ENCODE results near the gene LBP.
"Not testable (repeated sequence)": the region's sequence is repeated elsewhere in the genome, so short reads cannot be mapped to it uniquely, and the experiment has no call there.

LBP gene

GRCh38 chr20:38357653-38358207 lies 11.4 kb downstream of the LBP start:
- DNase-seq (ENCODE audit: insufficient read length, low spot score) (no peak), FAIRE-seq (no peak)
- TF ChIP-seq POU2F2 (IDR thresholded peaks at IDR 0.05; ENCODE audit: low read depth, low read length): no peak
- TF ChIP-seq TAF1 (IDR thresholded peaks at IDR 0.05; ENCODE audit: low read depth, low read length): no peak
- TF ChIP-seq SPI1 (IDR thresholded peaks at IDR 0.05; ENCODE audit: low read depth, low read length): no peak

- FAIRE-seq (no peak), DNase-seq (ENCODE audit: insufficient read length, low spot score) (no peak)
These were observed 12.3 kb downstream of the LBP start for GRCh38 chr20:38358556-38358955.

DNA sequence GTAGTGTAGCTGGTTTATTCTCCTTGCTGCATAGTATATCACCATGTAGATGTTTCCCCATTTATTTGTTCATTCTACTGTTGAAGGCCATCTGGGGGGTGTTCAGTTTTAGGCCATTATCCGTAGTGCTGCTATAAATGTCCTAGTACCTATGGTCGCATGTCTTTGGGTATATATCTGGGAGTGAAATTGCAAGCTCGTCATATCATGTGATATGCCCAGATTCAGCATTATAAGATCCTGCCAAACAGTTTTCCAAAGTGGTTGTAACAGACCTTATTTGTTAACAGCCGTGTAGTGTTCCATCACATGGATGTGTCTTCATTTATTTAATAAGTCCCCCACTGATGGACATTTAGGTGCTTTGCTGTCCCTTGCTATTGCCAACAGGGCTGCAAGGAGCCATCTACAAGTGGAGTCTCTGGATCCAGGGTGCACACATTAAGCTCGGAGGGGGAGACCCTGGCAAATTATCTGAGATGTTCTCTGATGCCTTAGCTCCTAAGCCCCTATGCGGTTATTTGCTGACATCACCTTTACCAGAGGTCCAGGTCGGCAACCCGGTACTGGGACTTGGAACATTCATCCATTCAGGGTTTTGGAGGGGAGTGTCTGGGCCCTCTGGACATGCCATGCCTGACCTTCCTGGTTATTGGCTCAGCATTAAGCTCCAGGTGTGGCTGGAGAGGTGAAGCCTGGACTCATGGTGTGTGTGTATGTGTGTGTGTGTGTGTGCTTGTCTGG lies 16.9 kb downstream of the LBP start:
- FAIRE-seq (no peak), DNase-seq (ENCODE audit: insufficient read length, low spot score) (no peak)
- TF ChIP-seq POLR2AphosphoS5 (IDR thresholded peaks at IDR 0.05; ENCODE audit: low read depth, low read length) (no peak), PAX5 (IDR thresholded peaks at IDR 0.05; ENCODE audit: insufficient read depth, low read length, severe bottlenecking) (no peak), SPI1 (IDR thresholded peaks at IDR 0.05; ENCODE audit: low read depth, low read length) (no peak), TAF1 (IDR thresholded peaks at IDR 0.05; ENCODE audit: low read depth, low read length) (no peak), POLR2A (IDR thresholded peaks at IDR 0.05; ENCODE audit: low read depth, low read length) (no peak), POU2F2 (IDR thresholded peaks at IDR 0.05; ENCODE audit: low read depth, low read length) (no peak)

More at GRCh38 chr20:38358556-38358955, 12.3 kb downstream of the LBP start:
- TF ChIP-seq PAX5 (IDR thresholded peaks at IDR 0.05; ENCODE audit: insufficient read depth, low read length, severe bottlenecking): no peak
- TF ChIP-seq POLR2A (IDR thresholded peaks at IDR 0.05; ENCODE audit: low read depth, low read length): no peak
- no peak for TF ChIP-seq POLR2AphosphoS5 (IDR thresholded peaks at IDR 0.05; ENCODE audit: low read depth, low read length)
- TF ChIP-seq POU2F2 (IDR thresholded peaks at IDR 0.05; ENCODE audit: low read depth, low read length): no peak
- TF ChIP-seq SPI1 (IDR thresholded peaks at IDR 0.05; ENCODE audit: low read depth, low read length): no peak
- TF ChIP-seq TAF1 (IDR thresholded peaks at IDR 0.05; ENCODE audit: low read depth, low read length): no peak

DNA sequence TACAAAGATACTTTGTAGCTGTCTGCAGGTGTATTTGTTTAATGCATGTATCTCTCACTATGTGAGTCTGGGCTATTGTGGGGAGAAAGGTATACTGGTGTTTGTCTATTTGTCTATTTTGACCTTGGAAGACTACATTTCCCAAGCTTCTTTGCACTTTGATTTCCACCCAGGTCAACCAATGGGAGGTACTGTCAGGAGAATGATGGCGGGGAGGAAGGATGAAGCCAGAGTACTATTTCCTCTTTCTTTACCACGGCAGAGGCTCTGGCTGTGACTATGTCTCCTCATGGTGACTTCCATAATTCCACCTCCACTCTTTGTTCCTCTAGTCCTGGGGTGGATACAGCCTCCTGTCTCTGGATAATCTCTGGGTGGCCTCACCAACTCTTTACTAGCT lies 23.1 kb downstream of the LBP start:
- no peak for DNase-seq (ENCODE audit: insufficient read length, low spot score)
- FAIRE-seq: no peak
- TF ChIP-seq POLR2A (IDR thresholded peaks at IDR 0.05; ENCODE audit: low read depth, low read length) (no peak), POLR2AphosphoS5 (IDR thresholded peaks at IDR 0.05; ENCODE audit: low read depth, low read length) (no peak), PAX5 (IDR thresholded peaks at IDR 0.05; ENCODE audit: insufficient read depth, low read length, severe bottlenecking) (no peak)

GRCh38 chr20:38372806-38373205 lies 26.5 kb downstream of the LBP start:
- FAIRE-seq (no peak), DNase-seq (ENCODE audit: insufficient read length, low spot score) (no peak)
- TF ChIP-seq POLR2AphosphoS5 (IDR thresholded peaks at IDR 0.05; ENCODE audit: low read depth, low read length) (no peak), SPI1 (IDR thresholded peaks at IDR 0.05; ENCODE audit: low read depth, low read length) (no peak), TAF1 (IDR thresholded peaks at IDR 0.05; ENCODE audit: low read depth, low read length) (no peak), POU2F2 (IDR thresholded peaks at IDR 0.05; ENCODE audit: low read depth, low read length) (no peak), PAX5 (IDR thresholded peaks at IDR 0.05; ENCODE audit: insufficient read depth, low read length, severe bottlenecking) (no peak), POLR2A (IDR thresholded peaks at IDR 0.05; ENCODE audit: low read depth, low read length) (no peak)

DNA sequence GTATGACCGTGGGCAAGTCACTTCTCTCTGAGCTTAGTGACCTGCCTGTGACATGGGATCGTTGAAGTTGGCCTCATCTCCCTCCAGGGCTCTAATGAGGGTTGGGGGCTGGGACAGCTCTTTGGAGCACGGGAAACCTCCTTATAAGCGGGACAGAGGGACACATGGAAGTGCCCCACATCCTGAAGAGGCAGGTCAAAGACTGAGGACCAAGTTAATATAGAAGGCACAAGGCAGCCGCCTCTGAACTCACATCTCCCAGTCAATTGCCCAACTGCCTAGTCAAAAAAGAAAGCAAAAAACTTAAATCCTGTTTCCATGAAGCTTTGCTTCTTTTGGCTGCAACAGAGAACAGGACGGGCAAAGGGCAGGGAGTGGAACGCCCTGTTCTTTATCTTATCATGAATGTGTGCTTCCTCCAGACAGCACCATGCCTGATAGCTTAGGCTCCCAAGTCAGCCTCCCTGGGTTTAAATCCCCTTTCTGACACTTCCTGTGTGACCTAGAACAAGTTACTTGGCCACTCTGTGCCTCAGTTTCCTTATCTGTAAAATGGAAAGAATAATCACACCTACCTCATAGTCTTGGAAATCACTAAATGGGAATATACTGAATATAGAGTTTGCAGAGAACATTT lies 27.1 kb downstream of the LBP start:
- TF ChIP-seq TAF1 (IDR thresholded peaks at IDR 0.05; ENCODE audit: low read depth, low read length) (no peak), POLR2A (IDR thresholded peaks at IDR 0.05; ENCODE audit: low read depth, low read length) (no peak), SPI1 (IDR thresholded peaks at IDR 0.05; ENCODE audit: low read depth, low read length) (no peak), POLR2AphosphoS5 (IDR thresholded peaks at IDR 0.05; ENCODE audit: low read depth, low read length) (no peak), POU2F2 (IDR thresholded peaks at IDR 0.05; ENCODE audit: low read depth, low read length) (no peak), PAX5 (IDR thresholded peaks at IDR 0.05; ENCODE audit: insufficient read depth, low read length, severe bottlenecking) (no peak)
- FAIRE-seq: no peak
- no peak for DNase-seq (ENCODE audit: insufficient read length, low spot score)

DNA sequence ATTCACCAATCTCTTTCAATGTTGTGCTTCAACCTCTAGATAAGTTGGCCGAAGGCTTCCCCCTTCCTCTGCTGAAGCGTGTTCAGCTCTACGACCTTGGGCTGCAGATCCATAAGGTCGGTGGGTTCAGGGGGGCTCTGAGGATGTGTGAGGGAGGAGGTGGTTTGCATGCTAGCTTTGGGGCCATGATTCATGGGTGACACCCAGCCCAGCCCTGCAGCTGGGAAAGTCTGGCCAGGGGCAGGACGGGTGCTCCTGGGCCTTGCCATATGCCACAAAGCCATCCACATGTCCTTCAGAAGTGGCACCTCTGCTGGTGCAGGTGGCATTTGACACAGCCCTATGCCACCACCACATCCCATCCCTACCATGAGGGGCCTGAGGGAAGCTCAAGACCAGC lies 27.6 kb downstream of the LBP start:
- TF ChIP-seq POLR2AphosphoS5 (IDR thresholded peaks at IDR 0.05; ENCODE audit: low read depth, low read length) (no peak), SPI1 (IDR thresholded peaks at IDR 0.05; ENCODE audit: low read depth, low read length) (no peak), POU2F2 (IDR thresholded peaks at IDR 0.05; ENCODE audit: low read depth, low read length) (no peak), PAX5 (IDR thresholded peaks at IDR 0.05; ENCODE audit: insufficient read depth, low read length, severe bottlenecking) (no peak)
- FAIRE-seq (no peak), DNase-seq (ENCODE audit: insufficient read length, low spot score) (no peak)

DNA sequence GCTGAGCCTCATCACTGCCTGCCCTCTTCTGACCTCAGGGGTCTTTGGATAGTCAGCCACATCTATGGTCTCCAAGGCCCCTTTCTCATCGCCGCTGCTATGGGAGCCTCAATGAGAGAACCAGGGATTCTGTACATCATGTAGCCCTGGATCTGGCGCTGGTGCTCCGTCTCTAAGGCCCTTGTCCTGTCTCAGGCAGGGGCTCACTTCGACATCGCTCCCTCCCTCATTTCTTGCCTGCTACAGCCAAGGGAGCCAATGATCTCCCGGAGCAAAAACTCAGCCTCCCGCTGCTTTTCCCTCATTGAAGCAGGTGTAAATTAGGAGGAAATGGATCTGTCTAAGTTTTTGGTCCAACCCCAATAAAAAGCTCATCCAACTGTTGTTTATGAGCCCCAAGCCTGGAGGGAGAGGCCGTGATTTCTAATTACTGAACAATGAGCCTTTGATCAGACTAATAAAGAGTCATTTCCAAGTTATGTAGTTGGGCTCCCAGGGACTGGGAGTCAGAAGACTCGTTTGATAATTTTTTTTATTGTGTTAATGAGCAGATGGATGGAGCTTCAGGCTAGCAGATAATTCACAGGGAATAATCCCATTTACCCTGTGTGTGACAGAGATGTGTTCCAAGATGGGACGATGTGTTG lies 30.9 kb downstream of the LBP start:
- no peak for TF ChIP-seq PAX5 (IDR thresholded peaks at IDR 0.05; ENCODE audit: insufficient read depth, low read length, severe bottlenecking)
- no peak for TF ChIP-seq SPI1 (IDR thresholded peaks at IDR 0.05; ENCODE audit: low read depth, low read length)
- no peak for TF ChIP-seq POLR2AphosphoS5 (IDR thresholded peaks at IDR 0.05; ENCODE audit: low read depth, low read length)
- no peak for TF ChIP-seq TAF1 (IDR thresholded peaks at IDR 0.05; ENCODE audit: low read depth, low read length)
- TF ChIP-seq POLR2A (IDR thresholded peaks at IDR 0.05; ENCODE audit: low read depth, low read length): no peak
- no peak for TF ChIP-seq POU2F2 (IDR thresholded peaks at IDR 0.05; ENCODE audit: low read depth, low read length)
- DNase-seq (ENCODE audit: insufficient read length, low spot score) (no peak), FAIRE-seq (no peak)

DNA sequence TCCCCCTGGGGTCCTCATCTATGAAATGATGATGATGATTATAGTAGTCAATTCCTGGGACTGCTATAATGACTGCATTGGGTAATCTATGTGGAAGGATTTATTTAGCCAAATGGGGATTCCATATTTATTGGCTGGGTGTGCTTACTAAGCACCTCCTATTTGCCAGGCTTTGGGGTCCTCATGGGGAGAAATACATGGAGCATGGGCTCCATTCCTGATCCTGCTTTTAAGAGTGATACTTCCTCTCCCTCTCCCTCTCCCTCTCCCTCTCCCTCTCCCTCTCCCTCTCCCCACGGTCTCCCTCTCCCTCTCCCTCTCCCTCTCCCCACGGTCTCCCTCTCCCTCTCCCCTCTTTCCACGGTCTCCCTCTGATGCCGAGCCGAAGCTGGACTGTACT lies 31.6 kb downstream of the LBP start:
- DNase-seq (ENCODE audit: insufficient read length, low spot score); FAIRE-seq: not testable (repeated sequence)

GRCh38 chr20:38383147-38383546 lies 36.9 kb downstream of the LBP start:
- no peak for DNase-seq (ENCODE audit: insufficient read length, low spot score)
- FAIRE-seq: no peak
- TF ChIP-seq PAX5 (IDR thresholded peaks at IDR 0.05; ENCODE audit: insufficient read depth, low read length, severe bottlenecking): no peak
- no peak for TF ChIP-seq POLR2A (IDR thresholded peaks at IDR 0.05; ENCODE audit: low read depth, low read length)
- TF ChIP-seq POLR2AphosphoS5 (IDR thresholded peaks at IDR 0.05; ENCODE audit: low read depth, low read length): no peak
- no peak for TF ChIP-seq SPI1 (IDR thresholded peaks at IDR 0.05; ENCODE audit: low read depth, low read length)
- no peak for TF ChIP-seq POU2F2 (IDR thresholded peaks at IDR 0.05; ENCODE audit: low read depth, low read length)
- no peak for TF ChIP-seq TAF1 (IDR thresholded peaks at IDR 0.05; ENCODE audit: low read depth, low read length)

All from GM12891 (cell line).